ENCODE results near the gene RASL11A.

The RASL11A gene

DNA sequence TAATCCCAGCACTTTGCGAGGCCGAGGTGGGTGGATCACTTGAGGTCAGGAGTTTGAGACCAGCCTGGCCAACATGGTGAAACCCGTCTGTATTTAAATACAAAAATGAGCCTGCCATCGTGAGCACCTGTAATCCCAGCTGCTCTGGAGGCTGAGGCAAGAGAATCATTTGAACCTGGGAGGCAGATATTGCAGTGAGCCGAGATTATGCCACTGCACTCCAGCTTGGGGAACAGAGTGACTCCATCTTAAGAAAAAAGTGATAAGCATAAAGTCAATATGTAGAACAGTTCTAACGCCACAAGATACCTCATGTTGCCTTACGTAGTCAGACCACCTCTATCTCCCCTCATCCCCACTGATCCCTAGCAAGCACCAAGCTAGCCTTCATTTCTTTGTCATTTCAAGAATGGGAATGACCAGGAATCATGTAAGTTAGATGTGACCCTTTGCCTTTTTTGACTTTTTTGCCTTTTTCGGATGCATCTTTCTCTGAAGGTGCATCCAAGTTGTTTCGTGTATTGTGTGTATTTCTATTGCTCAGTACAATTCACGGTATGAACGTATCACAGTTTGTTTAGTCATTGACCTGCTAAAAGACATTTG, 12.9 kb upstream of the RASL11A start:
- TF ChIP-seq, protein P1, sequence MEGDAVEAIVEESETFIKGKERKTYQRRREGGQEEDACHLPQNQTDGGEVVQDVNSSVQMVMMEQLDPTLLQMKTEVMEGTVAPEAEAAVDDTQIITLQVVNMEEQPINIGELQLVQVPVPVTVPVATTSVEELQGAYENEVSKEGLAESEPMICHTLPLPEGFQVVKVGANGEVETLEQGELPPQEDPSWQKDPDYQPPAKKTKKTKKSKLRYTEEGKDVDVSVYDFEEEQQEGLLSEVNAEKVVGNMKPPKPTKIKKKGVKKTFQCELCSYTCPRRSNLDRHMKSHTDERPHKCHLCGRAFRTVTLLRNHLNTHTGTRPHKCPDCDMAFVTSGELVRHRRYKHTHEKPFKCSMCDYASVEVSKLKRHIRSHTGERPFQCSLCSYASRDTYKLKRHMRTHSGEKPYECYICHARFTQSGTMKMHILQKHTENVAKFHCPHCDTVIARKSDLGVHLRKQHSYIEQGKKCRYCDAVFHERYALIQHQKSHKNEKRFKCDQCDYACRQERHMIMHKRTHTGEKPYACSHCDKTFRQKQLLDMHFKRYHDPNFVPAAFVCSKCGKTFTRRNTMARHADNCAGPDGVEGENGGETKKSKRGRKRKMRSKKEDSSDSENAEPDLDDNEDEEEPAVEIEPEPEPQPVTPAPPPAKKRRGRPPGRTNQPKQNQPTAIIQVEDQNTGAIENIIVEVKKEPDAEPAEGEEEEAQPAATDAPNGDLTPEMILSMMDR (IDR thresholded peaks at IDR 0.05; ENCODE audit: insufficient read depth, low read depth, low read length, missing control alignments): no peak
- no peak for DNase-seq (ENCODE audit: low read depth)
- H3K4me3 ChIP-seq (ENCODE audit: low read length): no peak overlapping the region

DNA sequence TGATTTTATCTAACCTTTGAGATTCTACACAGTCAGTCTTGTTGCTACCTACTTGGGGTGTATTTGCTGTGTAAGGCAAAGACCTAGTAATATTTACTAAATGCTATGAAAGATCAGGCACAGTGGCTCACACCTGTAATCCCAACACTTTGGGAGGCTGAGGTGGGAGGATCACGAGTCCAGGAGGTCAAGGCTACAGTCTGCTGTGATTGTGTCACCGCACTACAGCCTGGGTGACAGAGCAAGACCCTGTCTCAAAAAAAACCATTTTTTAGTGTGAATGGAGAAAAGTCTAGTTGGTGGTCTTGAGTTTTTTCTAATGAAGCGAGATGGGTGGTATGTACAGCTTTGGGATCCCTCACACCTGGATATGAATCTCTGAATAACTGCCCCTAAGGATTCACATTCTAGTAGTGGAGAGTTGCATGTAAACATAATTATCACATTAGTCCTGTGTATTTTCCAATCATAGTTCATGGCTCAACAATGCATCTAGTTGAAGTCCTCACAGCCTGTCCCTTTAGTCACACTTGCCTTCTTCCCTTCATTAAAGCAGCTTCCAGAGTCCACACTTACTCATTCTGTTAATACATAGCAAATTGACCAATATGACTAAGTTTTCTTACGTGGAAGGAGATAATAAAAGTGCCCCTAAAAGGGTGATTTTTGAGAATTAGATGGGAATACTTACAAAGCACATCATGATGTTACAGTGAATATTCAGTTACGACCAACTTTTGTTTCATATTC, 11.8 kb upstream of the RASL11A start:
- TF ChIP-seq, protein P1 (IDR thresholded peaks at IDR 0.05; ENCODE audit: insufficient read depth, low read depth, low read length, missing control alignments): no peak
- no peak overlapping the region for H3K4me3 ChIP-seq (ENCODE audit: low read length)
- no peak for DNase-seq (ENCODE audit: low read depth)

DNA sequence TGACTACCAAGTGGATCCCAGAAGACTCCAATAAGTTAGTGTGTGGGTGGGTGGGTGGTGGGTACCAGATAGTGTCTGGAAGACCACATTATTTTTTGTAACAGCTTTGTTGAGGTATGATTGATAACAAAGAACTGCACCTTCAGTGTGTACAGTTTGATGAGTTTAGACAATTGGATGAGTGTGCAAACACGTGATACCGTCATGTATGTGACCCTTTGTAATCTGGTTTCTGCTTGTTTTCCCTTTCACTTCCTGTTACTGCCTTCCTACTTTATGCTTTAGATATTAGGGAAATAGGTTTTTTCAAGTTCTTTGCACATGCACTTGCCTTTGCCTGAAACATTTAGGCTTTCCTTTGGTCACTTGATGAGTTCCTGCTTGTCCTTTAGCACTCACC, 10.8 kb upstream of the RASL11A start:
- peak; percentile 24 for DNase-seq (ENCODE audit: low read depth)
- H3K4me3 ChIP-seq (ENCODE audit: low read length): no peak overlapping the region
- TF ChIP-seq, protein P1 (IDR thresholded peaks at IDR 0.05; ENCODE audit: insufficient read depth, low read depth, low read length, missing control alignments): no peak

DNA sequence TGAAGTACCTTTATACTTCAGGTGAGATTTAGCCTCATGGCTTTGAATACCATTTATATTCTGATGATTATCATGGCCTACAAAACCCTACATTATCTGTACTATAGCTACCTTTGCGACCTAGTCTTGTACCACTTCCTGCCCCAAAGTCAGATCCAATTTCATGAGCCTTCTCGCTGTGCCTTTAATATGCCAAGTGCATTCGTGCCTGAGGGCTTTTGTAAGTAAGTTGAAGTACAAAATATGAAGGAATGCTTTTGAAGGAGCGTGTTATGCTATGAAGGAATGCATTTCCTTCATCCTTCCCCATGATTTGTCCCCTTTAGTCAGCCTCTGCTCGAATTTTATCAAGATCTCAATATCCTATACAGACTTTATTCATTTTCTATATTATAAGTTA, 9.2 kb upstream of the RASL11A start:
- no peak overlapping the region for H3K4me3 ChIP-seq (ENCODE audit: low read length)
- DNase-seq (ENCODE audit: low read depth): no peak
- TF ChIP-seq, protein P1 (IDR thresholded peaks at IDR 0.05; ENCODE audit: insufficient read depth, low read depth, low read length, missing control alignments): no peak

DNA sequence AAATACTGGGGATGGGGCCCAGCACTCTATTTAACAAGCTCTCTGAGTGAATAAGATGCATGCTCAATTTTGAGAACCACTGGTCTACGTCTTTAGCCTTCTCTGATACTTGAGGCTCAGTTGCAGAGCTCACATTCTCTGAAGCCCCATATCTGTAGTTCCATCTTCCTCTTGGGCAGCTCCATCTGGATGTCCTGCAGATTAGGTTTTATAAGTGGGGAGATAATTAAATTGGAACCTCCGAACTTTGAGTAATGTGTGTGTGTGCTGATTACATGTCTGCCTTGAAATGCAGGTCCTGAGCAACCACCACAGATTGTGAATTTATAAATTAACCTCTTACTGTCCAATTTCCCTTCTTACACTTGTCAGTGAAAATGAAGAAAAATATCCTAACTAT, 7.2 kb upstream of the RASL11A start:
- no peak for DNase-seq (ENCODE audit: low read depth)
- TF ChIP-seq, protein P1 (IDR thresholded peaks at IDR 0.05; ENCODE audit: insufficient read depth, low read depth, low read length, missing control alignments): no peak

DNA sequence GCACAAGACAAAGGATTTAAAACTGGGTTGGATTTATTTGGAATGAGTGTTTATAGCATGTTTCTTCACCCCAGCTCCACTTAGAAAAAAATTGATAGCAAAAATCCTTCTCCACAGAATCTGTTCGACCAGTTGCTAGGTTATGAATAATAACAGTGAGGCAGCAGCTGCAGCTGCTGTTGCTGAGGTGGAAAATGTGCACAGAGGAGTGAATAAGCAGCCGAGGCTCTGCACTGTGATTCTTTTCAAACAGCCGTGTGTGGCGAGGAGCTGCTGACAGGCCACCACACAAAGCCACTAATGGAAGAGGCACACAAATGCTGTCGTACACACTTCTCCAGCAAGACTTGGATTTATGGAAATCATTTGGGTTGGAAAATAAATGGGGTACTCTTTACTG, 6.4 kb upstream of the RASL11A start:
- DNase-seq (ENCODE audit: low read depth): peak; percentile 24
- TF ChIP-seq, protein P1 (IDR thresholded peaks at IDR 0.05; ENCODE audit: insufficient read depth, low read depth, low read length, missing control alignments): no peak
- H3K4me3 ChIP-seq (ENCODE audit: low read length): no peak overlapping the region

More for the DNA sequence above, 7.2 kb upstream of the RASL11A start:
- no peak overlapping the region for H3K4me3 ChIP-seq (ENCODE audit: low read length)
